Mammary epithelial cell (primary cell): ENCODE data around the gene C17orf100.

Experiments
- EZH2 ChIP-seq: IDR thresholded peaks from 2 replicates; pipeline ENCODE4 v1.6.1; 2012; ENCODE audit warnings: low read length, inconsistent platforms, borderline replicate concordance
- TF ChIP-seq, protein P1 (sequence below), 2 donors: IDR thresholded peaks in 1 of 2; conservative IDR thresholded peaks in 1 of 2; 2 replicates each; pipeline ENCODE4 v1.5.1; 2011 to 2012; ENCODE audit warnings: inconsistent platforms in 2 of 2, low read length in 2 of 2, mild to moderate bottlenecking in 2 of 2, control low read depth in 1 of 2, low read depth in 1 of 2; ENCODE audit not compliant: insufficient read depth in 1 of 2; ENCODE audit errors: extremely low read depth in 1 of 2

- TF ChIP-seq, protein P1, sequence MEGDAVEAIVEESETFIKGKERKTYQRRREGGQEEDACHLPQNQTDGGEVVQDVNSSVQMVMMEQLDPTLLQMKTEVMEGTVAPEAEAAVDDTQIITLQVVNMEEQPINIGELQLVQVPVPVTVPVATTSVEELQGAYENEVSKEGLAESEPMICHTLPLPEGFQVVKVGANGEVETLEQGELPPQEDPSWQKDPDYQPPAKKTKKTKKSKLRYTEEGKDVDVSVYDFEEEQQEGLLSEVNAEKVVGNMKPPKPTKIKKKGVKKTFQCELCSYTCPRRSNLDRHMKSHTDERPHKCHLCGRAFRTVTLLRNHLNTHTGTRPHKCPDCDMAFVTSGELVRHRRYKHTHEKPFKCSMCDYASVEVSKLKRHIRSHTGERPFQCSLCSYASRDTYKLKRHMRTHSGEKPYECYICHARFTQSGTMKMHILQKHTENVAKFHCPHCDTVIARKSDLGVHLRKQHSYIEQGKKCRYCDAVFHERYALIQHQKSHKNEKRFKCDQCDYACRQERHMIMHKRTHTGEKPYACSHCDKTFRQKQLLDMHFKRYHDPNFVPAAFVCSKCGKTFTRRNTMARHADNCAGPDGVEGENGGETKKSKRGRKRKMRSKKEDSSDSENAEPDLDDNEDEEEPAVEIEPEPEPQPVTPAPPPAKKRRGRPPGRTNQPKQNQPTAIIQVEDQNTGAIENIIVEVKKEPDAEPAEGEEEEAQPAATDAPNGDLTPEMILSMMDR (conservative IDR thresholded peaks at IDR 0.05 in 1 of 2, IDR thresholded peaks at IDR 0.05 in 1 of 2; ENCODE audit: extremely low read depth in 1 of 2, insufficient read depth in 1 of 2, low read depth in 1 of 2, low read length in 2 of 2) = no peak
- no peak for TF ChIP-seq EZH2
Measured at GRCh38 chr17:6642592-6642991, 9.0 kb upstream of the C17orf100 start.
